ENCODE measurements around the gene PTGES3L.
A peak's percentile ranks its signal among the peaks of the same experiment; 100 is the strongest.
"Not testable (repeated sequence)": the region's sequence is repeated elsewhere in the genome, so short reads cannot be mapped to it uniquely, and the experiment has no call there.

PTGES3L gene

DNA sequence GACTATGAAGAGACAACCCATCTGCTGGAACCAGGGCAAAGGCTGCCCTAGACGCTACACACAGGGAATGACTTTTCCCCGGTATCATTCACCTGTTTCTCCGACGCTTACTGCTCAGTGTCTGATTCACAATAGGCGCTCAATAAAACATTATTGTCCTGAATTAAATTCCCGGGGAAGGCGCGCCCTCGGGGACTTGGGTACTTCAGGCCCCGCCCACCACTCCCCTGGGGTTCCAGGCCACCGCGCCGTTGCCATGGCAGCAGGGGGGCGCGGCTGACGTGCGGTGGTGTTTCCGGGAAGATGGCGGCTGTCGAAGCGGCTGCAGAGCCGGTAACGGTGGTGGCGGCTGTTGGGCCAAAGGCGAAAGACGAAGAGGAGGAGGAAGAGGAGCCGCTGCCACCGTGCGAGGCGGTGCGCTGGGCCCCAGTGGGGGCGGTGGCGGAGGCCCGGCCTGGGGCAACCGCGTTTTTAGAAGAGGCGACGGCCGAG lies 440 bp upstream of the PTGES3L start, which contains the start of gene RUNDC1:
Gene RUNDC1 (plus strand): TSS at position 292 of the 492 bp plus-strand sequence. CDS start 12 bp downstream, at position 304.
- FAIRE-seq = no peak

DNA sequence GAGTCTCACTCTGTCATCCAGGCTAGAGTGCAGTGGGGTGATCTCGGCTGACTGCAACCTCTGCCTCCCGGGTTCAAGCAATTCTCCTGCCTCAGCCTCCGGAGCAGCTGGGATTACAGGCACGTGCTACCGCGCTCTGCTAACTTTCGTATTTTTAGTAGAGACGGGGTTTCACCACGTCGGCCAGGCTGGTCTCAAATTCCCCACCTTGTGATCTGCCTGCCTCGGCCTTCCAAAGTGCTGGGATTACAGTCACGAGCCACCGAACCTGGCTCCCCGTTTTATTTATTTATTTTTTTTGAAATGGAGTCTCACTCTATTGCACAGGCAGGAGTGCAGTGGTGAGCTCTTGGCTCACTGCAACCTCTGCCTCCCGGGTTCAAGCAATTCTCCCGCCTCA lies 4.2 kb downstream of the PTGES3L start:
- FAIRE-seq = not testable (repeated sequence)

DNA sequence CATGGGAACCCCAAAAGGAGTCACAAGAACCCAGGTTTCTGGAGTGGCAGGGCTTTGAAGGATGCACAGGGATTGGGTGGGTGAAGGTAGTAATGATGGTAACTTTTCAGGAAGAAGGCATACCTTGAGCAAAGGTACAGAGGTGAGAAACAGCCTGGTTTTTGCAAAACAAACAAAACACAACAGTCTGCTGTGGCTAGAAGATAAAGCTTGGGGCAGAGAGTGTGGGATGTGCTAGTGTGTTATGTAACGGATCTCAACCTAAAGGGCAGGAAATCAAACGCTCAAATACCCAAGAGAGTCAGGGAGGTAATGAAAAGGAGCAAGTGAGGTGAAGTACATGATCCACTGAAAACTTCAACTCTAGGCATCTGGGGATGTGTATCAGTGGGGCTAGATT lies 4.6 kb downstream of the PTGES3L start:
- no peak for FAIRE-seq

- not testable (repeated sequence) for FAIRE-seq
Observed at GRCh38 chr17:42973323-42973722, 6.6 kb downstream of the PTGES3L start.

DNA sequence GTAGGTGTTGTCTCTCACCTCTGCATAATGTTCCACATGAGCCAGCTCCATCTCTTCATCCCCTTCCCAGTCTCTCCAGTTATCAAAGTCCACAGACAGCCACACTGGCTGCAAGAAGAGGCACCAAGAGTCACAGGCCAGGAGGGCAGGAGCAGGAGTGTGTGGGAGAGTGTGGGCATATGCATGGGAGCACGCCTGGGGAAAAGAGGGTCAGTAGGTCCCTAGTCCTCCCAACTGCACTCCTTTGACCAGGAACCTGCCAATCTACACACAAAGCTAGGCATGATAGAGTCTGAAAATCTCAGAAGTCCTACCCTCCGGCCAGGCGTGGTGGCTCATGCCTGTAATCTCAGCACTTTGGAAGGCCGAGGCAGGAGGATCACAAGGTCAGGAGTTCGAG lies 8.3 kb downstream of the PTGES3L start:
- no peak for FAIRE-seq

- no peak for FAIRE-seq
Observed at GRCh38 chr17:42969001-42969581, 10.8 kb downstream of the PTGES3L start.

GRCh38 chr17:42967925-42968324 lies 12.0 kb downstream of the PTGES3L start:
- FAIRE-seq = no peak

GRCh38 chr17:42964161-42964932 lies 15.5 kb downstream of the PTGES3L start, which contains the start of gene AARSD1:
Gene AARSD1, minus strand, starts transcription at chr17:42964454. Its CDS starts 14 bp downstream, at chr17:42964440.
- FAIRE-seq = peak; percentile 81

GRCh38 chr17:42953669-42954068 lies 26.2 kb downstream of the PTGES3L start:
- no peak for FAIRE-seq

DNA sequence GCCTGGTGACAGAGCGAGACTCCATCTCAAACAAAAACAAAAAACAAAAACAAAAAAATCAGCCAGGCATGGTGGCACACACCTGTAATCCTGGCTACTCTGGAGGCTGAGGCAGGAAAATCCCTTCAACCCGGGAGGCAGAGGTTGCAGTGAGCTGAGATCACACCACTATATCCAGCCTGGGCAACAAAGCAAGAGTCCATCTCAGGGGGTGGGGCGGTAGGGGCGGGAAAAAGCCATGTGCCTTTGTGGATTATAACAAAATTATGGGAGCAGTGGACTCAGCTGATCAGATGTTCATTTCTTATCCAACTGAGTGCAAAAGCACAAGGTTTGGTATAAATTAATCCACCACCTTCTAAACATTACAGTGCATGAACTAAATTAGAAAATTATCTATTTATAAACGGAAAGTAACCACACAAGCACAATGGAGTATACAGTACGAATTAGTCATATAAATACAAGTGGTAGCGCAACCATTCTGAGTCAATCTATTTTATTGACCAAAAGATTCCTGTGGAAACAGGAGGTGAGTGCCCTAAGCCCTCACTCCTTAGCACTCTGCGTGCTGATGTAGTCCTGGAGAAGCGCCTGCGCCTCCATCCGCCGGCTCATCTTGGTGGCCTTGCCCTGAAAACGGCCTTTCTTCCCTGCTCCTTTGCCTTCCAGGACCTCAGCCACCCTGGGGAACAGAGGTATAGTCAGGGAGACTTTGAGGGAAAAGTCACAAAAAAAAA lies 29.7 kb downstream of the PTGES3L start:
- no peak for FAIRE-seq

GRCh38 chr17:42946812-42947211 lies 33.1 kb downstream of the PTGES3L start:
- FAIRE-seq = no peak

DNA sequence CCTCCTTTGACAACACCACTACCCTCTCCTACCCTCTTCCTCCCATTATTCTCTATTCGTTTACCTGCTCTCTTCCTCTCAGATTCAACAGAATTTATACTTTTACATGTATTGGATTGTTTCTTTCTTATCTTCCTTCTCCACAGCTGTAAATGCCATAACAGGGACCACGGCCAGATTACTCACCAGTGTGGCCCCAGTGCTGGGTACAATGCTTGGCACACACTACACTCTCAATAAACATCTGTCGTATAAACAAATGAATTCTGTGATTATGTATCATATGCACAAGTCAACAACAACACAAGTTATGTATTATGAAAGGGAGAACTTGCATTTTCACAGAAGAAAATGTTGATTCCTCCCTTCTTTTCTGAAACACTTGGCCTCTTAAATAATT lies 35.7 kb downstream of the PTGES3L start:
- FAIRE-seq = no peak

DNA sequence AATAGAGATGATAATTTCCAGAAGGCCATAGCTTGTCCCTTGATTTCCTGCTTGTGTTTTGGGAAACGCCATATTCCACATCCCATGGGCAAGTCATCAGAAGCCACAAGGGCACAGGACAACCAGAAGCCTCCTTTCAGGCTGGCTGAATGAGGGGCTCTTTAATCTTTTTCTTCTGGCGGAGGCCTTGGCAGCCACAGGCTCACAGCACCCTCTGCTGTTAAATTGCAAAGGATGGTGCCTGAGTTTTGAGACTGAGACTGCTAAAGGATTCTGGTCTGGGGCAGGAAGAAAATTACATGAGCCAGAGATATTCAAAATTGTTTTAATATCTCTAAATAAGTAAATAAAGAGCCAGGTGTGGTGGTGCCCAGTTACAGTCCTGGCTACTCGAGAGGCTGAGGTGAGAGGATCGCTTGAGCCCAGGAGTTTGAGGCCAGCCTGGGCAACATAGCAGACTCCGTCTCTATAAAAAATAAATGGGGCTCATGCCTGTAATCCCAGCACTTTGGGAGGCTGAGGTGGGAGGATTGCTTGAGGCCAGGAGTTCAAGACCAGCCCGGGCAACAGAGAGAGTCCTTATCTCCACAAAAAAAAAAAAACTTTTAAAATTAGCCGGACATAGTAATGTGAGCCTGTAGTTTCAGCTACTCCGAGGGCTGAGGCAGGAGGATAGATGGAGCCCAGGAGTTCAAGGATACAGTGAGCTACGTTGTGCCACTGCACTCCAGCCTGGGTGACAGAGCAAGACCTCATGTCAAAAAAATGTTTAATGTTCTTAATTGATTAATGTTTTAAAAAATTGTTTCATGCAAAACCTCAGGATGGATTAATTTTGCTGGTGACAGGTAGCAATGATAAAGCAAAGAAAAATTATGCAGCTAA lies 41.9 kb downstream of the PTGES3L start:
- FAIRE-seq = peak; percentile 68

DNA sequence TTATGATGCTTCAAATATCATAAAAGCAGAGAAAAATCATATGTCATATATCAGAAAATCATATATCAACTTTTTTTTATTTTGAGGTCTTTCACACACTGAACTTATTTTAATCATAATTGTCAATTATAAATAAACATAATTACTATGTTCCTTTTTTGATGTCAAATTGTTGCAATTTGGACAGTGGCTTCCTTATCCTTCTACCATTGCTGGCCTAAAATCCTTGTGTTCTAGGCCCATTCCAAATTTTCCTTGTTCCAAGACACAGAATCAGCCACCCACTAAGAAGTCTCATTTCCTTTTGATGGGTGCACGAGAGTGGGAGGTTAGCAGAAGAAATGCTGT lies 50.4 kb downstream of the PTGES3L start:
- no peak for FAIRE-seq

DNA sequence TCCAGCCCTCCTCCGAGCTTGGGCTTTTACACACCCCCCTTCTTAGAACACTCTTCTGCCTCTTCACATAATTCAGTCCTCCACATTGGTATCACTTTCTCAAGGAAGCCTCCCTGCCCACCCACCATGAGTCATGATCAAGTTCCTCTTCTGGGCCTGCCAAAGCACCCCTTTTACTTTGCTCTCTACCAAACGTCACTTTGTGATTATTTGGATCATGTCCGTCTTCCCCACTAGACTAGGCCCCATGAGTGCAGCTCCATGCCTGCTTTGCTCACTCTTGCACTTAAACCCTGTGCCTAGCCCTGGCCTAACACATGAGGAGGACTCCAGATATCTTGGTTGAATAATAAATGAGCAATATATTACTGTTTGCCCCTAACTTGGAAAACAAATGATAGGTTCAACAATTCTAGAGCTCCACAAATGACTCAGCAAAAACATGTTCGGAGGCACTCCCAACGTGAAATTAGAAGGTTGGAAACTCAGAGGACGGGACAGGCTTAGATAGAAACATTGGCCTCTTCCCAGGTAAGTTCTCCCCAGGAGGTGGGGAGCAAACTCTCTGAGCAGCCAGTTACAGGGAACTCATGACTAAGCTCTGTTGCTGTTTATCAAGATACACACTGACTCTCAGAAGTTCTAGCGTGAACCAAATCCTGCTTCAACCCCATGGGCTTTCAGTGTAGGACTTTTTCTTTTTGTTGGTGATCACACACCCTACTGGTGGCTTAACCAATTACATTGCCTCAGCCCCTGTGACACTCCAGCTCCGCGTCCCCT lies 51.0 kb downstream of the PTGES3L start:
- FAIRE-seq = no peak

GRCh38 chr17:42924891-42925290 lies 55.0 kb downstream of the PTGES3L start:
- no peak for FAIRE-seq

DNA sequence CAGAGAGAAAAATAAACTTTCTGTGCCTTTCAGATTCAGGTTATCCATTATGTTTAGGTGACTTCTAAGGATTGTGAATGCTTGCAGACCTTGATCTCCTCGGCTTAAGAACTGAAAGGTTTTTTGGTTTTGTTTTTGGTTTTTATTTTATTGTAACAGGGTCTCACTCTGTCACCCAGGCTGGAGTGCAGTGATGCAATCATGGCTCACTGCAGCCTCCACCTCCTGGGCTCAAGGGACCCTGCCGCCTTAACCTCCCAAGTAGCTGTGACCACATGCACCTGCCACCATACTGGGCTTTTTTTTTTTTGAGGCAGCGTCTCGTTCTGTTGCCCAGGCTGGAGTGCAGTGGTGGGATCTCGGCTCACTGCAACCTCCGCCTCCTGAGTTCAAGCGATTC lies 56.4 kb downstream of the PTGES3L start:
- not testable (repeated sequence) for FAIRE-seq

DNA sequence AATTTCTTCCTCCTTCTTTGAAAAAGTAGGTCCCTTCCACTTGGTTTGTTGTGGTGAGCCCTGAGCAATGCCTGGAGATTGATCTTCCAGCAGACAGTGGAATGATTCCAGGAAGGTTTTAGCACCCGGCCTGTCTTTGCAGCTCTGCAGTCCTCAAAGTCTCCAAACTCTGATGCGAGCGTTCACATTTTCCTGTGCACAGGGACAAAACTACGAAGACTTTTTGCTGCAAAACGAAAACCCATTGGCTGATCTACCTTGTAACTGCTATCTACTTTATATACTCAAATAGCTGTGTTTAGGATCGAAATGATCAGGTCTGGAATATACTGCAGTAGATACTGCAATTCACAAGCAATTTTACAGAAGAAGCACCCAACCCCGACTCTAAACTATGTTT lies 57.6 kb downstream of the PTGES3L start:
- no peak for FAIRE-seq

GRCh38 chr17:42920922-42921321 lies 59.0 kb downstream of the PTGES3L start:
- no peak for FAIRE-seq

DNA sequence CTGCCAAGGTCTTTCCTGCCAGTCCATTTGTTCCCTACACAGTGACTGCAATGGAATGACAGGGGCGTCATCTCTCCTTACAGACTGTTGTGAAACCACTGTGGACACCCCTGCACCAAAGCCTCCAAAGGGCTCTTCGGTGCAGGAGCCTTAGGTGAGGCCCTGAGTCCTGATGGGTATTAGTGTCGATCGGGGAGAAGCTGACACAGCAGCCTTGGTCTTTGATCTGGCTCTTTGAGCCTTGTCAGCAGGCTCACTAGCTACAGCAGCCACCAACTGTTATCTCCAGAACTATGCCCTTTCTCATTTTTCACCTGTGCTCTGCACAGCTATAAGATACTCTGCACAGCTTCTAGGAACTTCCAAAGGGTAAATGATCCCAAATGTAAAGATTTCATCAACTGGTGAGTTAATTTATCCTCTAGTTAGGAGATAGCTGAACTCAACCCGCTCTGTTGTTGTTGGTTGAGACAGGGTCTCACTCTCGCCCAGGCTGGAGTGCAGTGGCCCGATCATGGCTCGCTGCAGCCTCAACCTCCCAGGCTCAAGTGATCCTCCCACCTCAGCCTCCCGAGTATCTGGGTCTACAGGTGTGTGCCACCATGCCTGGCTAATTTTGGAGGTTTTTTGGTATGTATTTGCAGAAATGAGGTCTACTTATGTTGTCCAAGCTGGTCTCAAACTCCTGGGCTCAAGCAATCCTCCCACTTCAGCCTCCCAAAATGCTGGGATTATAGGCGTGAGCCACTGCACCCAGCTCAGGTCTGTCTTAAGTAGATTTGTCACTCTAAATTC lies 59.6 kb downstream of the PTGES3L start:
- no peak for FAIRE-seq

- not testable (repeated sequence) for FAIRE-seq
Observed at GRCh38 chr17:42919522-42920077, 60.3 kb downstream of the PTGES3L start.
